ENCODE results near the gene SV2C. TPM values are rescaled to one million over a fixed set of nuclear protein-coding genes. Genes with fewer than 3 reads are reported as not detected.

The SV2C gene
- total and polyA plus RNA-seq, 7 donors, result under 0.01 to 0.01 TPM; not detected in 5

- Histone ChIP-seq H3K27me3 (ENCODE audit: insufficient read depth in 3 of 3, low read length in 2 of 3) (no peaks in the 10 kb centered on the region), H3K36me3 (ENCODE audit: insufficient read depth in 1 of 2, low read depth in 1 of 2) (no peaks in the 10 kb centered on the region), H3K27ac (no peak overlapping the region), H3K4me3 (no peak overlapping the region), H3K9me3 (no peaks in the 10 kb centered on the region), H3K4me1 (no peaks in the 10 kb centered on the region)
- DNase-seq (no peak), ATAC-seq (no peak)
- WGBS, 3 donors, result 60 to 62% (median 60%) methylated on average over 8 of the region's 8 CpGs
- intact Hi-C loops (cut with DNase I), result no loop called here
- TF ChIP-seq CTCF (IDR thresholded peaks at IDR 0.05), result no peak
Observed at GRCh38 chr5:76291305-76292077, 208.3 kb downstream of the SV2C start.

GRCh38 chr5:76292620-76293322 is 209.6 kb downstream of the SV2C start:
- no peak for DNase-seq
- Histone ChIP-seq H3K4me3 (no peak overlapping the region), H3K36me3 (ENCODE audit: insufficient read depth in 1 of 2, low read depth in 1 of 2) (no peaks in the 10 kb centered on the region), H3K4me1 (no peaks in the 10 kb centered on the region), H3K27ac (no peak overlapping the region), H3K9me3 (no peaks in the 10 kb centered on the region), H3K27me3 (ENCODE audit: insufficient read depth in 3 of 3, low read length in 2 of 3) (no peaks in the 10 kb centered on the region)
- WGBS, 3 donors, result 84 to 90% (median 88%) methylated on average over 2 of the region's 2 CpGs
- no peak for TF ChIP-seq CTCF (IDR thresholded peaks at IDR 0.05)
- intact Hi-C loops (cut with DNase I), result no loop called here
- no peak for ATAC-seq

DNA sequence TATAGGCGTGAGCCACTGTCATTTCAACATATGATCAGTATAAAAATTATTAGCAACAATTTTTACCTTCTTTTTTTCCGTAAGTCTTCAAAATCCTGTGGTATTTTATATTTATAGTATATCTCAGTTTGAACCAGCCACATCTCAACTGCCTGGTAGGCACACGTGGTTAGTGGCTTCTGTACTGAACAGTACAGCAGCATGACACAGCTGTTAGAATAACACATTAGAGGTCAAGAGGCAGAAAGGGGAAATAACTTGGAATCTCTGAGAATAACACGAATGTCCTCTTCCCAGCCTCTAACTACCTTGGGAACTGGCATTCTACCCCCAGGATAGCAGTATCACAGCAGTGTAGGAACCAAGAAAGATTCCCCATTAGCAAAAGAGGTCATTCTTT is 211.4 kb downstream of the SV2C start:
- Histone ChIP-seq H3K36me3 (ENCODE audit: insufficient read depth in 1 of 2, low read depth in 1 of 2) (no peaks in the 10 kb centered on the region), H3K4me1 (no peaks in the 10 kb centered on the region), H3K27me3 (ENCODE audit: insufficient read depth in 3 of 3, low read length in 2 of 3) (no peaks in the 10 kb centered on the region), H3K9me3 (no peaks in the 10 kb centered on the region), H3K27ac (no peak overlapping the region), H3K4me3 (no peak overlapping the region)
- intact Hi-C loops (cut with DNase I), result no loop called here
- no peak for TF ChIP-seq CTCF (IDR thresholded peaks at IDR 0.05)
- WGBS, 3 donors, result 48 to 52% (median 51%) methylated on average over 4 of the region's 4 CpGs
- no peak for DNase-seq
- ATAC-seq, result no peak

DNA sequence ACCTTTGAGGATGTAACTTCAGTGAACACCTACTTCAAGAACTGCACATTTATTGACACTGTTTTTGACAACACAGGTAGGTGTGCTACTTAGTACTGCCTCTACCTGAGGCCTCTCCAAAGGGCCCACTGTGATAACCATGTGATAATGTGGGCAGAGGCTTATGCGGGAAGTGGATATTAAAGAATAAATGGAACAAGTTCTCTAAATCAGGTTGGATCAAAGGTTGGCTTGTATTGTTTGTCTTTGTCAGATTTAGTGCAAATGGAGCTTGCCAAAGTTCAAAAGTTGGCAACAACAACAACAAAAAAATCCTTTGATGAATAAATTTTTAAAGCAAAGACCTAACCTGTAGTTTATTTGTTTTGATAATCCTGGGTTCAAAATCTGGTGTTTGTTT is 215.7 kb downstream of the SV2C start:
- Histone ChIP-seq H3K27ac (no peak overlapping the region), H3K36me3 (ENCODE audit: insufficient read depth in 1 of 2, low read depth in 1 of 2) (no peaks in the 10 kb centered on the region), H3K4me1 (no peaks in the 10 kb centered on the region), H3K4me3 (no peak overlapping the region), H3K9me3 (no peaks in the 10 kb centered on the region), H3K27me3 (ENCODE audit: insufficient read depth in 3 of 3, low read length in 2 of 3) (no peaks in the 10 kb centered on the region)
- 84 to 95% (median 94%) methylated on average over 1 of the region's 1 CpG for WGBS, 3 donors
- intact Hi-C loops (cut with DNase I), result no loop called here
- DNase-seq (no peak), ATAC-seq (no peak)
- no peak for TF ChIP-seq CTCF (IDR thresholded peaks at IDR 0.05)
